GM10266 (cell line): ENCODE measurements around the gene PON3.

Experiments used
- DNase-seq: peaks from one replicate; pipeline ENCODE4 v3.0.0; 2012; ENCODE audit errors: extremely low spot score
- CTCF ChIP-seq: IDR thresholded peaks from 2 replicates; pipeline ENCODE4 v1.5.1; 2012; ENCODE audit warnings: mild to moderate bottlenecking, low read depth; ENCODE audit not compliant: control insufficient read depth, insufficient read depth; ENCODE audit errors: missing control alignments

PON3 gene

GRCh38 chr7:95434557-95435421 lies 38.6 kb upstream of the PON3 start, which contains the start of gene PON2:
Gene PON2 (minus strand): TSS chr7:95435028. CDS start chr7:95434951, 77 bp downstream.
- peak; percentile 83 for DNase-seq
- no peak for TF ChIP-seq CTCF

DNA sequence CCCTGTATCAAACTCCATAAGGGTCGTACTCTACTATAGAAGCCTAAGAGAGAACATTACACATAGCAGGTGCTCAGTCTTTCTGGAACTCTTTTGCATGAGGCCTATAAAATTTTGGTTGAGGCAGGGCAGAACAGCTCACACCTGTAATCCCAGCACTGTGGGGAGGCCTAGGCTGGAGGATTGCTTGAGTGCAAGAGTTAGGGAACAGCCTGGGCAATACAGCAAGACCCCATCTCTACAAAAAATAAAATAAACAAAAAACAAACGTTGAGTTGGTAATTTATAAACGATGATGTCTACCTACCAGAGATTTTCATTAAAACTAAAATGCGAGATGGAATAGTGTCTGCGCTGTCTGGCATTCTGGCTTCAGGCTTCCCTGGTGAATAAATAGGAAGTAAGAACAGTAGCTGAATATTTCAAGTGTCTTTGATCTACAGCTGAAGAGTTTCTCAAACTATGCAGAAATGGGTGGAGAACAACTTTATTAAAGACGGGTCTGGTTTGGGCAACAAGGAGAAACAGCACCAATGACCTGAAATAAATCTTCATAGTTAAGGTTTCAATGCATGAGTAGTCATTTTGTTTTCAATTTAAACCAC lies 37.9 kb upstream of the PON3 start:
- TF ChIP-seq CTCF, result no peak
- DNase-seq, result no peak

GRCh38 chr7:95433129-95433528 lies 37.0 kb upstream of the PON3 start:
- DNase-seq, result no peak
- no peak for TF ChIP-seq CTCF

GRCh38 chr7:95432606-95433005 lies 36.4 kb upstream of the PON3 start:
- DNase-seq, result no peak
- no peak for TF ChIP-seq CTCF

DNA sequence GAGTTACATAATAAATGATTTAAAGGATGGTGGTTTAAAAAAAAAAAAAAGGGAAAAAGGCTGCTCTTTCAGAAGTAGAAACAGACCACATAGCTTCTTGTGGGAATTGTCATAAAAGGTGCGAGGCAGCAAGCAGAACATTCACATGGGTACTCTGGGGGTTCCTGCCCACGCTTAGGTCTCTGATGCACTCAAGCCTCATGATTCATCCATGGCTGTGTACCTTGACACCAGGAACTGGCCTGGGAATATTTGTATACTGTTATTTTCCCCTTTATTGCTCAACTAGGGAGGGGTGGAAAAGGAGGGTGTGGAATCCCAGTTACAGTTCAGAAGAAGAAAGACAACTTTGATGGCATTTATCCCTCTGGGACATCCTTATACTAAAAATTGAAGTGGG lies 34.7 kb upstream of the PON3 start:
- TF ChIP-seq CTCF, result no peak
- DNase-seq, result no peak

GRCh38 chr7:95429241-95429990 lies 33.2 kb upstream of the PON3 start:
- no peak for TF ChIP-seq CTCF
- no peak for DNase-seq

DNA sequence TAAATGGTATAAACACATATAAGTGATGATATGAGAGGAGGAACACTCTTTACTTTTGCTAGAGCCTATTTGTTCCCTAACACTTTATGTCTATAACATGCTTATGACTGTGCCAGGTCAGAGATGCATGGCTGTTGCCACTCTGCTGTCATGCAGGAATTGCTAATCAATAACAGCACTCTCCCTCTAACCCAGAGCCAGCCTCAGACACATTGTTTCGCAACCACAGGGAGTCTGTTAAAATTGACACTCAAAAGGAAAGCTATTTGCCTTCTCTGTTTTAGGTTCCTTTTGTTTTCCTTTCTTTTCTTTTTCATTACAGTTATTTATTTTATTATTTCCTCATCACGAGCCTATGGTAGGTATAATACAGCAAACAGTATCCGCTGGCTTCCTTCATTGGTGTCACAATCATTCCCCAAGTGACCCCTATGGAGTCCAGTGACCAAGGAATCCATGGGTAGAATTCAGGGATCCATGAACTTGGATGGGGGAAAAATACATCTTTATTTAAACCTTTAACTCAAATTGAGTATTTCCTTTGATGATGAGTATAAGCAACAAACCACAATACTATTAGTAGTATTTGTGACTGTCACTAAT lies 31.8 kb upstream of the PON3 start:
- no peak for TF ChIP-seq CTCF
- no peak for DNase-seq
